ENCODE results near the gene CAMTA1.

The CAMTA1 gene

DNA sequence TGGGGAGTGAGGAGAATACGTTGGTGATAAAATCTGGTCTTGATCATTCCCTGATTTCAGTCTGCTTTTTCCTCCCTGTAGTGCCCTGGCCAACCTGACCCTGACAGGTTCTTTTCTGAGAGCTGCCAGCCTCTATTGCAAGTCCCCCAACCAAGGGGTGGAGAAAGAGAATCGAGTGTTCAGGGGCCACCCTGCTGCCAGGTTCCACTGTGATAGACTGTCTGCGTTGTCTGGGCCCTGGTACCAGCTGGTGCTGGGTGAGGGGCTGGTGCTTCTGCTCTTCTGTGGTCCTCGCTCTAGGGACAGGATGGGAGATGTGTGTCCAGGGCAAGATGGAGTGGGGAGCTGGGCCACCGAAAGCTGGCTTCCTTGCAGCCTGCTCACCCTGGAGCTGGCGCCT lies 214.6 kb downstream of the CAMTA1 start:
- H2AFZ ChIP-seq (ENCODE audit: low read depth, low read length) = no peak overlapping the region
- H3K4me1 ChIP-seq (ENCODE audit: insufficient read depth, low read length) = no peaks in the 10 kb centered on the region
- no peak overlapping the region for H3K27ac ChIP-seq (ENCODE audit: low read length)
- H3K4me3 ChIP-seq (ENCODE audit: low read depth in 1 of 2, low read length in 2 of 2) = no peak overlapping the region
- no peaks in the 10 kb centered on the region for H3K36me3 ChIP-seq (ENCODE audit: insufficient read depth, low read length)
- H3K4me2 ChIP-seq (ENCODE audit: insufficient read depth, low read length) = no peak overlapping the region
- ATAC-seq (ENCODE audit: insufficient read depth, low read depth) (no peak), DNase-seq (no peak)
- no peak overlapping the region for H3K9ac ChIP-seq (ENCODE audit: low read depth, low read length)
- peaks cover 6% of the 10 kb centered on the region for H3K27me3 ChIP-seq (ENCODE audit: insufficient read depth, low read length, poor library complexity)
- no peaks in the 10 kb centered on the region for H3K9me3 ChIP-seq (ENCODE audit: insufficient read depth, low read length, severe bottlenecking)
- H4K20me1 ChIP-seq (ENCODE audit: insufficient read depth, low read length) = peaks cover 9% of the 10 kb centered on the region
- TF ChIP-seq, protein P1, sequence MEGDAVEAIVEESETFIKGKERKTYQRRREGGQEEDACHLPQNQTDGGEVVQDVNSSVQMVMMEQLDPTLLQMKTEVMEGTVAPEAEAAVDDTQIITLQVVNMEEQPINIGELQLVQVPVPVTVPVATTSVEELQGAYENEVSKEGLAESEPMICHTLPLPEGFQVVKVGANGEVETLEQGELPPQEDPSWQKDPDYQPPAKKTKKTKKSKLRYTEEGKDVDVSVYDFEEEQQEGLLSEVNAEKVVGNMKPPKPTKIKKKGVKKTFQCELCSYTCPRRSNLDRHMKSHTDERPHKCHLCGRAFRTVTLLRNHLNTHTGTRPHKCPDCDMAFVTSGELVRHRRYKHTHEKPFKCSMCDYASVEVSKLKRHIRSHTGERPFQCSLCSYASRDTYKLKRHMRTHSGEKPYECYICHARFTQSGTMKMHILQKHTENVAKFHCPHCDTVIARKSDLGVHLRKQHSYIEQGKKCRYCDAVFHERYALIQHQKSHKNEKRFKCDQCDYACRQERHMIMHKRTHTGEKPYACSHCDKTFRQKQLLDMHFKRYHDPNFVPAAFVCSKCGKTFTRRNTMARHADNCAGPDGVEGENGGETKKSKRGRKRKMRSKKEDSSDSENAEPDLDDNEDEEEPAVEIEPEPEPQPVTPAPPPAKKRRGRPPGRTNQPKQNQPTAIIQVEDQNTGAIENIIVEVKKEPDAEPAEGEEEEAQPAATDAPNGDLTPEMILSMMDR (IDR thresholded peaks at IDR 0.05; ENCODE audit: borderline replicate concordance, extremely low read depth, low read length, poor library complexity, severe bottlenecking) = no peak
- TF ChIP-seq EZH2 (IDR thresholded peaks at IDR 0.05; ENCODE audit: borderline replicate concordance, low read depth, low read length, severe bottlenecking) = no peak
- no peaks in the 10 kb centered on the region for H3K79me2 ChIP-seq (ENCODE audit: insufficient read depth, low read length)

DNA sequence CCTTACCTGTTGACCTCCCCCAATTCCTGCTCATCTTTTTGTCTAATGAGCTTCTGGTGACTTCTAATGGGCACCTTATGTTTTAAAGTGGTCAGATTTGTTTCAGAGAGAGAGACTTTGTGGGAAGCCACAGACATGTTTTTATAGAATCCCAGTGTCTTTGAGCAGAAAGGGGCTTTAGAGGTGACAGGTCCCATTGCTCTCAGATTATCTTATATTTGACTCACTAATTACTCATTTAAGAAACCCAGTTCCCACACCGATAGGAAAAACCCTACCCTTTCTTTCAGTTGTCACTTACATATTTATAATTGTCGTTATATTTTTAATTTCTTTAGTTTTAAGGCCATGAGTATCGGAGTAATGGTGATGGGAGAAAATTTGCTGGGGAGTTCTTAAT lies 215.5 kb downstream of the CAMTA1 start:
- Histone ChIP-seq H3K4me2 (ENCODE audit: insufficient read depth, low read length) (no peak overlapping the region), H3K27me3 (ENCODE audit: insufficient read depth, low read length, poor library complexity) (peaks cover 9% of the 10 kb centered on the region), H4K20me1 (ENCODE audit: insufficient read depth, low read length) (peaks cover 9% of the 10 kb centered on the region), H3K36me3 (ENCODE audit: insufficient read depth, low read length) (no peaks in the 10 kb centered on the region), H3K79me2 (ENCODE audit: insufficient read depth, low read length) (no peaks in the 10 kb centered on the region), H3K4me3 (ENCODE audit: low read depth in 1 of 2, low read length in 2 of 2) (no peak overlapping the region), H2AFZ (ENCODE audit: low read depth, low read length) (no peak overlapping the region), H3K4me1 (ENCODE audit: insufficient read depth, low read length) (no peaks in the 10 kb centered on the region), H3K27ac (ENCODE audit: low read length) (no peak overlapping the region), H3K9me3 (ENCODE audit: insufficient read depth, low read length, severe bottlenecking) (no peaks in the 10 kb centered on the region), H3K9ac (ENCODE audit: low read depth, low read length) (no peak overlapping the region)
- TF ChIP-seq EZH2 (IDR thresholded peaks at IDR 0.05; ENCODE audit: borderline replicate concordance, low read depth, low read length, severe bottlenecking) = no peak
- TF ChIP-seq, protein P1 (IDR thresholded peaks at IDR 0.05; ENCODE audit: borderline replicate concordance, extremely low read depth, low read length, poor library complexity, severe bottlenecking) = no peak
- DNase-seq (no peak), ATAC-seq (ENCODE audit: insufficient read depth, low read depth) (no peak)

DNA sequence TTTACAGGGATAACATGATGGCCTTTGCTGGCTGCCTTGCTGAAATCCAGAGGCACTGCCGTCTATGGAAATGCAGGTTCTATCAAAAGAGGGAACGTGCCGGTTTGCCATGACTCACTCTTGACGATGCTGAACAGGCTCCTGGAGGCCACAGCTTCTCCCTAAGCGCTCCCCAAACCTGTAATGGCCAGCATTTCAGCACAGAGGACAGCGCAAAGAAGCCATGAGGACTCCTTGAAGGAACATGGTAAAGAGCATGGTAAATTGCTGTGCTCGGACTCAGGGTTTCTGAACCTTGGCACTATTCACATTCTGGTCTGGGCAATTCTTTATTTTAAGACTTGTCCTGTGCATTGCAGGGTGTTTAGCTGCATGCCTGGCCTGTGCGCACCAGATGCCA lies 217.5 kb downstream of the CAMTA1 start:
- no peak for TF ChIP-seq EZH2 (IDR thresholded peaks at IDR 0.05; ENCODE audit: borderline replicate concordance, low read depth, low read length, severe bottlenecking)
- TF ChIP-seq, protein P1 (IDR thresholded peaks at IDR 0.05; ENCODE audit: borderline replicate concordance, extremely low read depth, low read length, poor library complexity, severe bottlenecking) = no peak
- H3K4me1 ChIP-seq (ENCODE audit: insufficient read depth, low read length) = no peaks in the 10 kb centered on the region
- H3K27me3 ChIP-seq (ENCODE audit: insufficient read depth, low read length, poor library complexity) = peaks cover 14% of the 10 kb centered on the region

DNA sequence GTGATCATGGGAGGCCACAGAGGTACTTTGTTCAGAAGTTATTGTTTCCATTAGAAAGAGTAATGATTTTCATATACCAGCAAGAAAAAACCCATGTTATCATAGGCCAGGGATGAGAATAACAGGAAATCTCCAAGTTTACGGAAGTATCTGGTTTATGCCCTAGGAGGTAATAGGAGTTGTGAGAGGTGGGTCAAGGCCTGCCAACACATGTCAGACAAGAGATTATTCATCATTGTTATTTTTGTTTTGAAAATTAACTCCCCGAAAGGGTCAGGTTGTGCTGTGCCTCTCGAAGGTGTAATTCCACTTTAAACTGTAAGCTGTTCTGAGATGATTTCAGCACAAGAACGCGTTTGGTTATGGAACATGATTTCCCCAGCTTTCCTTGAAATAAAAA lies 218.4 kb downstream of the CAMTA1 start:
- no peak for TF ChIP-seq EZH2 (IDR thresholded peaks at IDR 0.05; ENCODE audit: borderline replicate concordance, low read depth, low read length, severe bottlenecking)
- TF ChIP-seq, protein P1 (IDR thresholded peaks at IDR 0.05; ENCODE audit: borderline replicate concordance, extremely low read depth, low read length, poor library complexity, severe bottlenecking) = no peak
- DNase-seq = no peak
- H3K4me1 ChIP-seq (ENCODE audit: insufficient read depth, low read length) = no peaks in the 10 kb centered on the region
- no peaks in the 10 kb centered on the region for H3K9me3 ChIP-seq (ENCODE audit: insufficient read depth, low read length, severe bottlenecking)
- H2AFZ ChIP-seq (ENCODE audit: low read depth, low read length) = no peak overlapping the region
- no peak for ATAC-seq (ENCODE audit: insufficient read depth, low read depth)
- H3K4me3 ChIP-seq (ENCODE audit: low read depth in 1 of 2, low read length in 2 of 2) = no peak overlapping the region
- peaks cover 9% of the 10 kb centered on the region for H4K20me1 ChIP-seq (ENCODE audit: insufficient read depth, low read length)
- H3K79me2 ChIP-seq (ENCODE audit: insufficient read depth, low read length) = no peaks in the 10 kb centered on the region
- H3K9ac ChIP-seq (ENCODE audit: low read depth, low read length) = no peak overlapping the region
- H3K4me2 ChIP-seq (ENCODE audit: insufficient read depth, low read length) = no peak overlapping the region
- no peaks in the 10 kb centered on the region for H3K36me3 ChIP-seq (ENCODE audit: insufficient read depth, low read length)
- H3K27me3 ChIP-seq (ENCODE audit: insufficient read depth, low read length, poor library complexity) = peaks cover 14% of the 10 kb centered on the region
- no peak overlapping the region for H3K27ac ChIP-seq (ENCODE audit: low read length)

More for the DNA sequence above, 217.5 kb downstream of the CAMTA1 start:
- Histone ChIP-seq H3K36me3 (ENCODE audit: insufficient read depth, low read length) (no peaks in the 10 kb centered on the region), H3K4me3 (ENCODE audit: low read depth in 1 of 2, low read length in 2 of 2) (no peak overlapping the region), H3K4me2 (ENCODE audit: insufficient read depth, low read length) (no peak overlapping the region), H3K9me3 (ENCODE audit: insufficient read depth, low read length, severe bottlenecking) (no peaks in the 10 kb centered on the region), H2AFZ (ENCODE audit: low read depth, low read length) (no peak overlapping the region), H3K79me2 (ENCODE audit: insufficient read depth, low read length) (no peaks in the 10 kb centered on the region), H3K9ac (ENCODE audit: low read depth, low read length) (no peak overlapping the region), H3K27ac (ENCODE audit: low read length) (no peak overlapping the region), H4K20me1 (ENCODE audit: insufficient read depth, low read length) (peaks cover 9% of the 10 kb centered on the region)
- DNase-seq (no peak), ATAC-seq (ENCODE audit: insufficient read depth, low read depth) (no peak)

All from DND-41 (cell line).